Liver (tissue), 9 donors: Measurements from ENCODE around the gene MRPL30. TPM values are rescaled to one million over a fixed set of nuclear protein-coding genes. Genes with fewer than 3 reads are reported as not detected.

ENCODE experiments used
- DNase-seq: peaks from one replicate; pipeline ENCODE4 v3.0.0-alpha.2; 2017; ENCODE audit warnings: low spot score
- H3K27ac ChIP-seq, 2 donors: one replicate each; pipeline ENCODE4 v1.7.0; 2013; ENCODE audit warnings: inconsistent platforms in 2 of 2, low read length in 2 of 2, control low read depth in 1 of 2, low read depth in 1 of 2, mild to moderate bottlenecking in 1 of 2
- H3K27me3 ChIP-seq, 4 donors: one replicate each; pipeline versions ENCODE4 v1.6.1 to v1.7.0; 2013; ENCODE audit warnings: low read length in 3 of 4, inconsistent platforms in 1 of 4, mild to moderate bottlenecking in 1 of 4, moderate library complexity in 1 of 4; ENCODE audit not compliant: control insufficient read depth in 4 of 4, insufficient read depth in 4 of 4
- H3K36me3 ChIP-seq, 4 donors: one replicate each; pipeline versions ENCODE4 v1.6.1 to v1.7.0; 2013; ENCODE audit warnings: low read length in 3 of 4, mild to moderate bottlenecking in 3 of 4, low read depth in 1 of 4, moderate library complexity in 1 of 4; ENCODE audit not compliant: control insufficient read depth in 4 of 4, insufficient read depth in 3 of 4
- H3K4me1 ChIP-seq, 4 donors: one replicate each; pipeline versions ENCODE4 v1.6.1 to v1.7.0; 2013; ENCODE audit warnings: low read length in 3 of 4, mild to moderate bottlenecking in 3 of 4, moderate library complexity in 1 of 4; ENCODE audit not compliant: control insufficient read depth in 4 of 4, insufficient read depth in 4 of 4
- H3K4me3 ChIP-seq, 3 donors: one replicate each; pipeline versions ENCODE4 v1.6.1 to v1.7.0; 2013; ENCODE audit warnings: low read length in 3 of 3, control low read depth in 1 of 3, low read depth in 1 of 3, mild to moderate bottlenecking in 1 of 3
- H3K9ac ChIP-seq, 2 donors: one replicate each; pipeline ENCODE4 v1.7.0; 2013; ENCODE audit warnings: low read length in 2 of 2, mild to moderate bottlenecking in 2 of 2, moderate library complexity in 2 of 2, control low read depth in 1 of 2, low read depth in 1 of 2
- H3K9me3 ChIP-seq, 4 donors: one replicate each; pipeline versions ENCODE4 v1.6.1 to v1.7.0; 2013; ENCODE audit warnings: low read length in 3 of 4; ENCODE audit not compliant: control insufficient read depth in 4 of 4
- EGR1 ChIP-seq, 2 donors: IDR thresholded peaks; 2 replicates each; pipeline ENCODE4 v1.6.1; 2016 to 2018; ENCODE audit warnings: antibody characterized with exemption in 2 of 2, low read depth in 2 of 2
- FOXA1 ChIP-seq: IDR thresholded peaks from 2 replicates; pipeline ENCODE4 v1.6.1; 2016; ENCODE audit warnings: antibody characterized with exemption
- FOXA2 ChIP-seq: IDR thresholded peaks from 2 replicates; pipeline ENCODE4 v1.6.1; 2016; ENCODE audit warnings: antibody characterized with exemption
- GABPA ChIP-seq, 2 donors: IDR thresholded peaks in 1 of 2; conservative IDR thresholded peaks in 1 of 2; 2 replicates each; pipeline ENCODE4 v1.6.1; 2016; ENCODE audit warnings: antibody characterized with exemption in 2 of 2, mild to moderate bottlenecking in 1 of 2, moderate library complexity in 1 of 2
- HNF4A ChIP-seq, 2 donors: conservative IDR thresholded peaks; 2 replicates each; pipeline ENCODE4 v1.6.1; 2016; ENCODE audit warnings: antibody characterized with exemption in 2 of 2, mild to moderate bottlenecking in 2 of 2
- HNF4G ChIP-seq: IDR thresholded peaks from 2 replicates; pipeline ENCODE4 v1.6.1; 2016; ENCODE audit warnings: antibody characterized with exemption
- JUND ChIP-seq, 2 donors: IDR thresholded peaks; 2 replicates each; pipeline ENCODE4 v1.6.1; 2016; ENCODE audit warnings: antibody characterized with exemption in 2 of 2
- NR2F2 ChIP-seq: IDR thresholded peaks from 2 replicates; pipeline ENCODE4 v1.6.1; 2016; ENCODE audit warnings: antibody characterized with exemption
- RAD21 ChIP-seq, 2 donors: IDR thresholded peaks; 2 replicates each; pipeline ENCODE4 v1.6.1; 2016; ENCODE audit warnings: antibody characterized with exemption in 2 of 2, mild to moderate bottlenecking in 2 of 2
- RXRA ChIP-seq, 2 donors: IDR thresholded peaks; 2 replicates each; pipeline ENCODE4 v1.6.1; 2017 to 2018; ENCODE audit warnings: antibody characterized with exemption in 2 of 2, mild to moderate bottlenecking in 1 of 2
- SP1 ChIP-seq: IDR thresholded peaks from 2 replicates; pipeline ENCODE4 v1.6.1; 2018; ENCODE audit warnings: antibody characterized with exemption, mild to moderate bottlenecking
- TAF1 ChIP-seq: conservative IDR thresholded peaks from 2 replicates; pipeline ENCODE4 v1.6.1; 2016; ENCODE audit warnings: antibody characterized with exemption, mild to moderate bottlenecking
- YY1 ChIP-seq: IDR thresholded peaks from 2 replicates; pipeline ENCODE4 v1.6.1; 2016; ENCODE audit warnings: antibody characterized with exemption, mild to moderate bottlenecking
- ZBTB33 ChIP-seq: IDR thresholded peaks from 2 replicates; pipeline ENCODE4 v1.6.1; 2016; ENCODE audit warnings: antibody characterized with exemption
- WGBS: extraction: QIAGEN DNeasy Blood & Tissue Kit; methylation state at CpG from one replicate; pipeline ENCODE4 v1.1.7; 2013; 5-methylcytosine and 5-hydroxymethylcytosine counted together
- polyA plus RNA-seq, 2 donors: library from polyadenylated mRNA; stranded (reverse) in 1 of 2; unstranded in 1 of 2; fragments of 200-250 nt in 1 of 2; fragments of >200 nt in 1 of 2; fragmentation: Nextera tagmentation in 1 of 2; extraction: Ambion mirVana in 1 of 2; gene quantifications; one replicate each; pipeline versions ENCODE4 v1.2.1 to v1.2.3, GENCODE V29; 2013 to 2015
- total RNA-seq, 2 donors: library from RNA; depleted of rRNA; stranded (reverse); fragments of >200 nt; gene quantifications; one replicate each; pipeline ENCODE4 v1.2.3, GENCODE V29; 2014
- TF ChIP-seq, protein P1 (sequence below): IDR thresholded peaks from 2 replicates; pipeline ENCODE4 v1.6.1; 2016; ENCODE audit warnings: antibody characterized with exemption
- TF ChIP-seq, protein P2 (sequence below): fragments of 150-350 bp; IDR thresholded peaks from 2 replicates; pipeline ENCODE4 v1.5.1; 2017; ENCODE audit warnings: improper control_type of control experiment, low read depth, low read length; ENCODE audit not compliant: missing input control
- TF ChIP-seq, protein P3 (sequence below): IDR thresholded peaks from 2 replicates; pipeline ENCODE4 v1.6.1; 2016; ENCODE audit warnings: antibody characterized with exemption, mild to moderate bottlenecking
- TF ChIP-seq, protein P4 (sequence below): IDR thresholded peaks from 2 replicates; pipeline ENCODE4 v1.6.1; 2016; ENCODE audit warnings: antibody characterized with exemption
- donor health status: healthy.
- donor health status: healthy.
- donor health status: healthy.
- donor health status: healthy.
- donor health status: healthy.

The MRPL30 gene
- total and polyA plus RNA-seq, 4 donors = 11.7 to 21.0 (median 16.8) TPM

- no peak for DNase-seq
- H3K9ac ChIP-seq = no peak overlapping the region
- no peak overlapping the region for H3K27ac ChIP-seq
- 96% methylated on average over 3 of the region's 3 CpGs for WGBS
- no peak overlapping the region for H3K4me3 ChIP-seq
- H3K27me3 ChIP-seq = no peaks in the 10 kb centered on the region
- H3K36me3 ChIP-seq = peaks cover 0 to 5% (median 2%) of the 10 kb centered on the region in 4 donors
- no peaks in the 10 kb centered on the region for H3K9me3 ChIP-seq
- TF ChIP-seq HNF4A (conservative IDR thresholded peaks at IDR 0.05) (no peak), JUND (IDR thresholded peaks at IDR 0.05) (no peak), NR2F2 (no peak), TAF1 (no peak), YY1 (no peak)
- TF ChIP-seq, protein P1, sequence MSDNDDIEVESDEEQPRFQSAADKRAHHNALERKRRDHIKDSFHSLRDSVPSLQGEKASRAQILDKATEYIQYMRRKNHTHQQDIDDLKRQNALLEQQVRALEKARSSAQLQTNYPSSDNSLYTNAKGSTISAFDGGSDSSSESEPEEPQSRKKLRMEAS = no peak
- peaks cover 6 to 30% (median 16%) of the 10 kb centered on the region in 4 donors for H3K4me1 ChIP-seq
Observed at GRCh38 chr2:99183025-99183424, 2.0 kb downstream of the MRPL30 start.

GRCh38 chr2:99184811-99185210 is 3.8 kb downstream of the MRPL30 start:
- Histone ChIP-seq H3K4me1 (peaks cover 6 to 25% (median 14%) of the 10 kb centered on the region in 4 donors), H3K4me3 (no peak overlapping the region), H3K27ac (no peak overlapping the region), H3K36me3 (peaks cover 0 to 12% (median 3%) of the 10 kb centered on the region in 4 donors), H3K27me3 (no peaks in the 10 kb centered on the region), H3K9ac (no peak overlapping the region), H3K9me3 (no peaks in the 10 kb centered on the region)
- DNase-seq = no peak
- 81% methylated on average over 6 of the region's 6 CpGs for whole genome bisulfite sequencing
- no peak for TF ChIP-seq NR2F2
- TF ChIP-seq, protein P1 = no peak
- no peak for TF ChIP-seq FOXA2
- no peak for TF ChIP-seq RAD21 (IDR thresholded peaks at IDR 0.05)
- TF ChIP-seq RXRA (IDR thresholded peaks at IDR 0.05) = no peak
- no peak for TF ChIP-seq GABPA (IDR thresholded peaks at IDR 0.05 in 1 of 2, conservative IDR thresholded peaks at IDR 0.05 in 1 of 2)

GRCh38 chr2:99187011-99187410 is 6.0 kb downstream of the MRPL30 start:
- Histone ChIP-seq H3K27me3 (no peaks in the 10 kb centered on the region), H3K9ac (no peak overlapping the region), H3K4me3 (no peak overlapping the region), H3K4me1 (peaks cover 2 to 12% (median 7%) of the 10 kb centered on the region in 4 donors), H3K27ac (no peak overlapping the region), H3K36me3 (peaks cover 0 to 22% (median 7%) of the 10 kb centered on the region in 4 donors), H3K9me3 (no peaks in the 10 kb centered on the region)
- DNase-seq = no peak
- TF ChIP-seq, protein P2, sequence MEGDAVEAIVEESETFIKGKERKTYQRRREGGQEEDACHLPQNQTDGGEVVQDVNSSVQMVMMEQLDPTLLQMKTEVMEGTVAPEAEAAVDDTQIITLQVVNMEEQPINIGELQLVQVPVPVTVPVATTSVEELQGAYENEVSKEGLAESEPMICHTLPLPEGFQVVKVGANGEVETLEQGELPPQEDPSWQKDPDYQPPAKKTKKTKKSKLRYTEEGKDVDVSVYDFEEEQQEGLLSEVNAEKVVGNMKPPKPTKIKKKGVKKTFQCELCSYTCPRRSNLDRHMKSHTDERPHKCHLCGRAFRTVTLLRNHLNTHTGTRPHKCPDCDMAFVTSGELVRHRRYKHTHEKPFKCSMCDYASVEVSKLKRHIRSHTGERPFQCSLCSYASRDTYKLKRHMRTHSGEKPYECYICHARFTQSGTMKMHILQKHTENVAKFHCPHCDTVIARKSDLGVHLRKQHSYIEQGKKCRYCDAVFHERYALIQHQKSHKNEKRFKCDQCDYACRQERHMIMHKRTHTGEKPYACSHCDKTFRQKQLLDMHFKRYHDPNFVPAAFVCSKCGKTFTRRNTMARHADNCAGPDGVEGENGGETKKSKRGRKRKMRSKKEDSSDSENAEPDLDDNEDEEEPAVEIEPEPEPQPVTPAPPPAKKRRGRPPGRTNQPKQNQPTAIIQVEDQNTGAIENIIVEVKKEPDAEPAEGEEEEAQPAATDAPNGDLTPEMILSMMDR = no peak
- TF ChIP-seq TAF1 (no peak), JUND (IDR thresholded peaks at IDR 0.05) (no peak), RXRA (IDR thresholded peaks at IDR 0.05) (no peak), YY1 (no peak), FOXA2 (no peak), SP1 (no peak), FOXA1 (no peak), ZBTB33 (no peak), EGR1 (IDR thresholded peaks at IDR 0.05; ENCODE audit: low read depth in 2 of 2) (no peak), GABPA (IDR thresholded peaks at IDR 0.05 in 1 of 2, conservative IDR thresholded peaks at IDR 0.05 in 1 of 2) (no peak), NR2F2 (no peak), HNF4G (no peak), RAD21 (IDR thresholded peaks at IDR 0.05) (no peak), HNF4A (conservative IDR thresholded peaks at IDR 0.05) (no peak)
- TF ChIP-seq, protein P3, sequence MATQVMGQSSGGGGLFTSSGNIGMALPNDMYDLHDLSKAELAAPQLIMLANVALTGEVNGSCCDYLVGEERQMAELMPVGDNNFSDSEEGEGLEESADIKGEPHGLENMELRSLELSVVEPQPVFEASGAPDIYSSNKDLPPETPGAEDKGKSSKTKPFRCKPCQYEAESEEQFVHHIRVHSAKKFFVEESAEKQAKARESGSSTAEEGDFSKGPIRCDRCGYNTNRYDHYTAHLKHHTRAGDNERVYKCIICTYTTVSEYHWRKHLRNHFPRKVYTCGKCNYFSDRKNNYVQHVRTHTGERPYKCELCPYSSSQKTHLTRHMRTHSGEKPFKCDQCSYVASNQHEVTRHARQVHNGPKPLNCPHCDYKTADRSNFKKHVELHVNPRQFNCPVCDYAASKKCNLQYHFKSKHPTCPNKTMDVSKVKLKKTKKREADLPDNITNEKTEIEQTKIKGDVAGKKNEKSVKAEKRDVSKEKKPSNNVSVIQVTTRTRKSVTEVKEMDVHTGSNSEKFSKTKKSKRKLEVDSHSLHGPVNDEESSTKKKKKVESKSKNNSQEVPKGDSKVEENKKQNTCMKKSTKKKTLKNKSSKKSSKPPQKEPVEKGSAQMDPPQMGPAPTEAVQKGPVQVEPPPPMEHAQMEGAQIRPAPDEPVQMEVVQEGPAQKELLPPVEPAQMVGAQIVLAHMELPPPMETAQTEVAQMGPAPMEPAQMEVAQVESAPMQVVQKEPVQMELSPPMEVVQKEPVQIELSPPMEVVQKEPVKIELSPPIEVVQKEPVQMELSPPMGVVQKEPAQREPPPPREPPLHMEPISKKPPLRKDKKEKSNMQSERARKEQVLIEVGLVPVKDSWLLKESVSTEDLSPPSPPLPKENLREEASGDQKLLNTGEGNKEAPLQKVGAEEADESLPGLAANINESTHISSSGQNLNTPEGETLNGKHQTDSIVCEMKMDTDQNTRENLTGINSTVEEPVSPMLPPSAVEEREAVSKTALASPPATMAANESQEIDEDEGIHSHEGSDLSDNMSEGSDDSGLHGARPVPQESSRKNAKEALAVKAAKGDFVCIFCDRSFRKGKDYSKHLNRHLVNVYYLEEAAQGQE = no peak
- TF ChIP-seq, protein P1 = no peak
- TF ChIP-seq, protein P4, sequence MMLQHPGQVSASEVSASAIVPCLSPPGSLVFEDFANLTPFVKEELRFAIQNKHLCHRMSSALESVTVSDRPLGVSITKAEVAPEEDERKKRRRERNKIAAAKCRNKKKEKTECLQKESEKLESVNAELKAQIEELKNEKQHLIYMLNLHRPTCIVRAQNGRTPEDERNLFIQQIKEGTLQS = no peak
